ENCODE data around the gene SIRT2. TPM values are rescaled to one million over a fixed set of nuclear protein-coding genes. Genes with fewer than 3 reads are reported as not detected.

Gene SIRT2
- total RNA-seq, 1 donor from 2014 or later: 70.2 TPM

DNA sequence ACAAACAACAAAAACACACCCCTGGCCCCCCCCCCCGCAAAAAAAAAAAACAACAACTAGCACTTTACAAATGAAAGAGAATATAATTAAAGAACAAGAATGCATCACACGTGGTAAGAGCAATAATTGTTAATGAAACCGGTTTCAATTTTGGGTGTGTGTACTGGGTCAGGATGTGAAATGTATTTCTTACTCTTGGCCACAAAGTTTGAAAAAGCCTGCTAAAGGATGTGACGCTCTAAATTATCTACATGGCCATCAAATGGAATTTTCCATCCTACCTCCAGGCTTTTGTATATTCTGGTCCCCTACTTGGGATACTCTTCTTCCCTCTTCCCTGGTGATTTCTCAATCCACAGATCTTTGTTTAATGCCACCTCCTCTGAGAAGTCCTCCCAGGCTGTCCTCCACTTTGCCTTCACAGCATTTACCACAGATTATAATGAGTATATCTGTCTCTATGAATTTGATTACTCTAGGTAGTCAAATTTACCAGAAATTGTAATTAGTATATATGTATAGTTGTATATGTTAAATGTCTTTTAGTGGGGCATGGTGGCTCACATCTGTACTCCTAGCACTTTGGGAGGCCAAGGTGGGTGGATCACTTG lies 29.1 kb upstream of the SIRT2 start:
- peaks cover 8% of the 10 kb centered on the region for H3K36me3 Mint-ChIP-seq (ENCODE audit: unreplicated experiment)
- no peak overlapping the region for H3K27ac Mint-ChIP-seq (ENCODE audit: unreplicated experiment)
- peaks cover 22% of the 10 kb centered on the region for H3K4me1 Mint-ChIP-seq (ENCODE audit: unreplicated experiment)
- TF ChIP-seq, protein P1, sequence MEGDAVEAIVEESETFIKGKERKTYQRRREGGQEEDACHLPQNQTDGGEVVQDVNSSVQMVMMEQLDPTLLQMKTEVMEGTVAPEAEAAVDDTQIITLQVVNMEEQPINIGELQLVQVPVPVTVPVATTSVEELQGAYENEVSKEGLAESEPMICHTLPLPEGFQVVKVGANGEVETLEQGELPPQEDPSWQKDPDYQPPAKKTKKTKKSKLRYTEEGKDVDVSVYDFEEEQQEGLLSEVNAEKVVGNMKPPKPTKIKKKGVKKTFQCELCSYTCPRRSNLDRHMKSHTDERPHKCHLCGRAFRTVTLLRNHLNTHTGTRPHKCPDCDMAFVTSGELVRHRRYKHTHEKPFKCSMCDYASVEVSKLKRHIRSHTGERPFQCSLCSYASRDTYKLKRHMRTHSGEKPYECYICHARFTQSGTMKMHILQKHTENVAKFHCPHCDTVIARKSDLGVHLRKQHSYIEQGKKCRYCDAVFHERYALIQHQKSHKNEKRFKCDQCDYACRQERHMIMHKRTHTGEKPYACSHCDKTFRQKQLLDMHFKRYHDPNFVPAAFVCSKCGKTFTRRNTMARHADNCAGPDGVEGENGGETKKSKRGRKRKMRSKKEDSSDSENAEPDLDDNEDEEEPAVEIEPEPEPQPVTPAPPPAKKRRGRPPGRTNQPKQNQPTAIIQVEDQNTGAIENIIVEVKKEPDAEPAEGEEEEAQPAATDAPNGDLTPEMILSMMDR (IDR thresholded peaks at IDR 0.05): no peak
- no peak overlapping the region for H3K4me3 Mint-ChIP-seq (ENCODE audit: unreplicated experiment)
- DNase-seq (ENCODE audit: extremely low spot score, unreplicated experiment): no peak
- no peaks in the 10 kb centered on the region for H3K27me3 Mint-ChIP-seq (ENCODE audit: unreplicated experiment)
- no peaks in the 10 kb centered on the region for H3K9me3 Mint-ChIP-seq (ENCODE audit: unreplicated experiment)

GRCh38 chr19:38924388-38924787 lies 25.0 kb upstream of the SIRT2 start:
- Mint-ChIP-seq H3K9me3 (ENCODE audit: unreplicated experiment) (no peaks in the 10 kb centered on the region), H3K4me3 (ENCODE audit: unreplicated experiment) (no peak overlapping the region), H3K36me3 (ENCODE audit: unreplicated experiment) (peaks cover 6% of the 10 kb centered on the region), H3K4me1 (ENCODE audit: unreplicated experiment) (no peaks in the 10 kb centered on the region), H3K27me3 (ENCODE audit: unreplicated experiment) (no peaks in the 10 kb centered on the region), H3K27ac (ENCODE audit: unreplicated experiment) (no peak overlapping the region)
- no peak for DNase-seq (ENCODE audit: extremely low spot score, unreplicated experiment)
- TF ChIP-seq, protein P1 (IDR thresholded peaks at IDR 0.05): no peak

DNA sequence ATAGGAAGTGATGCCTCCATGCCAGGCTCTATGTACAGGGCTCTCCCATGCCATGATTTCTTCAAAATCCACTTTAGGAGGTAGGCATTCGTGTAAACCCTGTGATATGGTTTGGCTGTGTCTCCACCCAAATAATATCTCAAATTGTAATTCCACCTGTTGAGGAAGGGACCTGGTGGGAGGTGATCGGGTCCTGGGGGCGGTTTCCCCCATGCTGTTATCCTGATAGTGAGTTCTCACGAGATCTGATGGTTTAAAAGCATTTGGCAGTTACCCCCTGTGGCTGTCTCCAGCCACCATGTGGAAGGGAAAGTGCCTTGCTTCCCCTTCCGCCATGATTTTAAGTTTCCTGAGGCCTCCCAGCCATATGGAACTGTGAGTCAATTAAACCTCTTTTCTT lies 23.1 kb upstream of the SIRT2 start:
- Mint-ChIP-seq H3K27ac (ENCODE audit: unreplicated experiment) (no peak overlapping the region), H3K4me3 (ENCODE audit: unreplicated experiment) (no peak overlapping the region), H3K36me3 (ENCODE audit: unreplicated experiment) (peaks cover 6% of the 10 kb centered on the region), H3K27me3 (ENCODE audit: unreplicated experiment) (no peaks in the 10 kb centered on the region), H3K9me3 (ENCODE audit: unreplicated experiment) (no peaks in the 10 kb centered on the region), H3K4me1 (ENCODE audit: unreplicated experiment) (no peaks in the 10 kb centered on the region)
- TF ChIP-seq, protein P1 (IDR thresholded peaks at IDR 0.05): no peak
- no peak for DNase-seq (ENCODE audit: extremely low spot score, unreplicated experiment)

GRCh38 chr19:38921420-38922274 lies 22.2 kb upstream of the SIRT2 start:
- H3K4me3 Mint-ChIP-seq (ENCODE audit: unreplicated experiment): no peak overlapping the region
- H3K27me3 Mint-ChIP-seq (ENCODE audit: unreplicated experiment): no peaks in the 10 kb centered on the region

More at GRCh38 chr19:38921420-38922274, 22.2 kb upstream of the SIRT2 start:
- TF ChIP-seq, protein P1 (IDR thresholded peaks at IDR 0.05): no peak
- Mint-ChIP-seq H3K27ac (ENCODE audit: unreplicated experiment) (no peak overlapping the region), H3K4me1 (ENCODE audit: unreplicated experiment) (no peaks in the 10 kb centered on the region), H3K36me3 (ENCODE audit: unreplicated experiment) (peaks cover 6% of the 10 kb centered on the region), H3K9me3 (ENCODE audit: unreplicated experiment) (no peaks in the 10 kb centered on the region)
- DNase-seq (ENCODE audit: extremely low spot score, unreplicated experiment): no peak
